PC-9 (cell line): Measurements from ENCODE around the gene RPL10A. TPM values are rescaled to one million over a fixed set of nuclear protein-coding genes. Genes with fewer than 3 reads are reported as not detected.
A peak's percentile ranks its signal among the peaks of the same experiment; 100 is the strongest.

Experiments
- BruUV-seq: library from RNA; stranded (reverse); fragments of 400-500 nt; replicated peaks from 2 replicates; lab custom pipeline; 2021; lab: Mats Ljungman, UMichigan
- CTCF ChIA-PET: fragments of 300-600 bp; sonication (Branson Sonifier 250); formaldehyde crosslinking; loops from one replicate; lab custom pipeline; 2022; ENCODE audit warnings: antibody characterized with exemption; lab: Charles Lee
- POLR2A ChIA-PET: fragments of 300-600 bp; sonication (Branson Sonifier 250); formaldehyde crosslinking; loops from one replicate; lab custom pipeline; 2022; ENCODE audit warnings: antibody characterized with exemption; ENCODE audit not compliant: unreplicated experiment; lab: Charles Lee
- DNase-seq, 2 experiments: peaks; one replicate each; pipeline versions ENCODE4 v3.0.0 to v3.0.0-alpha.2; 2015 to 2022; ENCODE audit warnings: mixed read lengths in 1 of 2
- H2AFZ ChIP-seq: fragments of 200-600 bp; sonication (generic); 2 replicates; pipeline ENCODE4 v1.8.1; 2017; ENCODE audit warnings: antibody characterized with exemption
- H3F3A ChIP-seq: fragments of 200-600 bp; sonication (generic); 2 replicates; pipeline ENCODE4 v1.8.1; 2017; ENCODE audit warnings: antibody characterized with exemption, mild to moderate bottlenecking, low read depth; ENCODE audit not compliant: insufficient read depth
- H3K27ac ChIP-seq: fragments of 200-600 bp; sonication (generic); 2 replicates; pipeline ENCODE4 v1.6.1; 2016; ENCODE audit warnings: mixed run types
- H3K27me3 ChIP-seq: fragments of 200-600 bp; sonication (generic); 2 replicates; pipeline ENCODE4 v1.6.1; 2016; ENCODE audit warnings: low read depth, mixed run types; ENCODE audit not compliant: insufficient read depth
- H3K36me3 ChIP-seq: fragments of 200-600 bp; sonication (generic); 2 replicates; pipeline ENCODE4 v1.6.1; 2016; ENCODE audit warnings: low read depth, mixed run types
- H3K4me1 ChIP-seq: fragments of 200-600 bp; sonication (generic); replicated peaks from 2 replicates; pipeline ENCODE4 v1.6.1; 2016; ENCODE audit warnings: mixed run types; ENCODE audit not compliant: insufficient read depth
- H3K4me2 ChIP-seq: fragments of 200-600 bp; sonication (generic); 2 replicates; pipeline ENCODE4 v1.6.1; 2017; ENCODE audit warnings: mixed run types
- H3K4me3 ChIP-seq: fragments of 200-600 bp; sonication (generic); 2 replicates; pipeline ENCODE4 v1.6.1; 2016; ENCODE audit warnings: mixed run types
- H3K79me2 ChIP-seq: fragments of 200-600 bp; sonication (generic); 2 replicates; pipeline ENCODE4 v1.6.1; 2017; ENCODE audit warnings: low read depth, mixed run types
- H3K9me2 ChIP-seq: fragments of 200-600 bp; sonication (generic); 2 replicates; pipeline ENCODE4 v1.8.1; 2017; ENCODE audit warnings: mild to moderate bottlenecking; ENCODE audit not compliant: insufficient read depth
- H3K9me3 ChIP-seq: fragments of 200-600 bp; sonication (generic); 2 replicates; pipeline ENCODE4 v1.8.1; 2016; ENCODE audit warnings: low read depth; ENCODE audit not compliant: insufficient read depth
- H4K20me1 ChIP-seq: fragments of 200-600 bp; sonication (generic); 2 replicates; pipeline ENCODE4 v1.8.1; 2017; ENCODE audit not compliant: insufficient read depth
- CTCF ChIP-seq: fragments of 200-600 bp; sonication (generic); conservative IDR thresholded peaks from 2 replicates; pipeline ENCODE4 v1.6.1; 2017; ENCODE audit warnings: mixed run types, antibody characterized with exemption, mild to moderate bottlenecking, moderate library complexity
- EZH2 ChIP-seq: fragments of 200-600 bp; sonication (generic); IDR thresholded peaks from 2 replicates; pipeline ENCODE4 v1.8.0; 2017; ENCODE audit warnings: antibody characterized with exemption, low read depth
- intact Hi-C: fragments of 100-400 bp; cut with micrococcal nuclease; formaldehyde crosslinking; loops from one replicate; pipeline ENCODE4 v1.10.0; 2022; ENCODE audit not compliant: unreplicated experiment
- total RNA-seq: library from RNA; stranded (reverse); gene quantifications from 2 replicates; pipeline ENCODE4 v1.2.3, GENCODE V29; 2021

RPL10A gene
- total RNA-seq, 1 experiment from 2014 or later = 1,335 TPM

GRCh38 chr6:35496841-35497570, 28.8 kb downstream of the RPL10A start, which contains the start of gene TEAD3:
Gene TEAD3 (minus strand): TSS chr6:35497079.
- peak; percentile 51 to 91 for DNase-seq
- Histone ChIP-seq H3K27me3 (no peaks in the 10 kb centered on the region), H3K9me3 (no peaks in the 10 kb centered on the region), H3K4me3 (peak within 1 kb of the TSS; percentile 94), H3K4me1 (peaks cover 30% of the 10 kb centered on the region), H3K27ac (peak within 1 kb of the TSS; percentile 88), H4K20me1 (peaks cover 11% of the 10 kb centered on the region; the same call in 1 of the 2 replicates), H3F3A (peaks cover 6% of the 10 kb centered on the region; the same call in 1 of the 2 replicates), H3K36me3 (no peaks in the 10 kb centered on the region), H3K79me2 (peaks cover 60% of the 10 kb centered on the region), H3K9me2 (no peaks in the 10 kb centered on the region), H2AFZ (peak within 1 kb of the TSS; percentile 83), H3K4me2 (peak within 1 kb of the TSS; percentile 92)
- no TSS peak for BruUV-seq
- ChIA-PET CTCF (interaction anchor here (1.1 kb wide), 1 partner anchor 155 kb away, joined by 7 read pairs; the partner anchor contains the start of gene PPARD), POLR2A (interaction anchor here (0.6 to 0.8 kb wide), 8 partner anchors 24 to 899 kb away, joined by 3 to 21 read pairs (median 4); no protein-coding TSS in a partner anchor)
- TF ChIP-seq CTCF (no peak), EZH2 (no peak)
- intact Hi-C loops = loop anchor here (1.0 to 2.0 kb wide), 2 partner anchors 12 to 26 kb away; no protein-coding TSS in a partner anchor

- Histone ChIP-seq H3K9me2 (no peaks in the 10 kb centered on the region), H3K79me2 (peaks cover 52% of the 10 kb centered on the region), H3K27ac (peak overlapping the region; percentile 88), H3K4me2 (peak overlapping the region; percentile 83), H3K27me3 (no peaks in the 10 kb centered on the region), H3K36me3 (no peaks in the 10 kb centered on the region), H2AFZ (peak overlapping the region; percentile 83), H3K4me1 (peaks cover 22% of the 10 kb centered on the region), H4K20me1 (peaks cover 4% of the 10 kb centered on the region; the same call in 1 of the 2 replicates), H3K4me3 (peak overlapping the region; percentile 94), H3F3A (peaks cover 6% of the 10 kb centered on the region; the same call in 1 of the 2 replicates), H3K9me3 (no peaks in the 10 kb centered on the region)
- POLR2A ChIA-PET = interaction anchor here (0.6 to 0.8 kb wide), 4 partner anchors 32 to 156 kb away, joined by 3 to 11 read pairs (median 4); no protein-coding TSS in a partner anchor
- no TSS peak for BruUV-seq
- TF ChIP-seq EZH2 (no peak), CTCF (no peak; the same call in 1 of the 2 replicates)
- DNase-seq = no peak
- CTCF ChIA-PET = interaction anchor here (0.6 kb wide), 1 partner anchor 34 kb away, joined by 11 read pairs; no protein-coding TSS in a partner anchor
- intact Hi-C loops = loop anchor here (1.0 to 2.0 kb wide), 2 partner anchors 12 to 27 kb away; no protein-coding TSS in a partner anchor
Measured at GRCh38 chr6:35497571-35498421, 29.6 kb downstream of the RPL10A start.
